ENCODE measurements around the gene MLLT1.

DNA sequence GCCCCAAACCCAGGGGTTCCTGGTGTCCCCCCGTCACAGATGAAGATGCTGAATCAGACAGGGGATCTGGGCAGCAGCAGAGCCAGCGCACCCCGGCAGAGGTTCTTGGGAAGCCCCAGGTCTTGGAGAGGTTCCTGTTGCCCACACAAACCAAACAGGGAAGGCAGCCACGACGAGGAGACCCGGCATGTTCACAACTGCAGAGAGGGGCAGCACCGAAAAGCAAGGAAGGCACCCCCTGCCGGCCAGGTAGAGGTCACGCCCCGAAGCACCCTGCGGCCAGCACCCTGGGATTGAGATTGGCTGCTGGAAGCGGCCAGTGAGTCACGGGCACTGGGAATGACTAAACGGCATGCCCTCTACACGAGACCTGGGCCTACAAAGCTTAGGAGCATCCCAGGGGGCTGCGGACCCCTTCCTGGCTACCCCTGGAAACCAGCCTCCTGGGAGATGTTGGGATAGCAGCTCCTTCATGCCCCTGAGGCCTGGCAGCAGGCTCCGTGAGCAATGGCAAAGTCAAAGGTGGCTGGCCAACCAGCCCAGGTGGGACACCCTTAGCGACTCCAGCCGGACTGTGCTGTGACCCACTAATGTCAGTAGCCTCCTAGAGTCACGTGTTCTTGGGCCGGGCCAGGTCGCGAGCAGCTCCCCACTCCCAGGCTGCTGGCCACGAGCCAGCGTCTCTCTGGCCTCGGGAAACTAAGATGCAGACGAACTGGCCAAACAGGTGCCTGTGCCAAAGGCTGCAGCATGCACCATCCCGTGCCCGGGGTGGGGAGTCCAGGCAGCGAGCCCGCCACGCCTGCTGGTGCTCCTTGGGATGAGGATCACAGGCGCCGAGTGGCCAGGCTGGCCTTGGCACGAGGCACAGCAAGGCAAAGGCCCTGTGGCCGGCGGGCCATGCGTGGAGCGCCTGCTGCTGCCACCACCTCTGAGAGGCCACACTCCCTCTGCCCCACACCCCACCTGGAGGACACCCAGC, 43.2 kb downstream of the MLLT1 start:
- no peak for TF ChIP-seq EZH2 (IDR thresholded peaks at IDR 0.05)
- TF ChIP-seq POLR2AphosphoS5 (IDR thresholded peaks at IDR 0.05; ENCODE audit: borderline replicate concordance, low read depth, low read length), result no peak

Measured in SK-N-MC (cell line).